ENCODE results near the gene RELCH.

The RELCH gene

DNA sequence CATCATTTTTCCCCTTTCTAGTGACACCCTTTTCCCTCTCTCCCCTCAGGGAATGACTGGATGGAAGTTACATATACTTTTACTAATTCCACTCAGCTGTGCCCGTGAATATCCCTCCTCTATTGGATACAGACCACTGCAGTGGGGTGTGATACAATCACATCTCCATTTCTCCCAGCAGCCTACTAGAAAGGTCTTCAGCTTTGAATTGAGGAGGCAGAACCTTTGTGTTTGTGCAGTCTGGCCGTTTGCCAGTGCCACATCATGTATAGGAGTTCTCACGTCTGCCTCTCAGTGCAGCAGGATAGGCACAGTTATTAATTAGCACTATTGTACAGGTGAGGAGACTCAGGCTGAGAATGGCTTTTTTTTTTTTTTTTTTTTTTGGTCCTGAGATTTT is 154.4 kb downstream of the RELCH start:
- DNase-seq: no peak

DNA sequence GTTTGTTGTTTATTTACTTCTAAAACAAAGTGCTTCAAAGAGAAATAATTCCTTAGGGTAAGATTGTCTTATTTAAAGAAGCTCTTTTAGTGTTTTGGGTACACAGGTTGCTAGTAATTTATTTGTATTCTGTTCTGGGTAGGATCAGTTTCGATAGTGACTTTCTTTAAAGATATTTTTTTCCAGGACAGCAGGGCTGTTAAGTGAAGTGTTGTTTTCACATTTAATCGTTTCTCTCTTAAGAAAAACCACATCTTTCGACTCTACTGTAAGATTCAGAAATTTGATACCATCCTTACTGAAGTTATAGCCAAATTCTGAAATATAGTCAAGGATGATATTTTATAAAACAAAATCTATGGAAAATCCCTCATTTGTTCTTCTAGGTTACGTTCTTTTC is 155.8 kb downstream of the RELCH start:
- no peak for DNase-seq

DNA sequence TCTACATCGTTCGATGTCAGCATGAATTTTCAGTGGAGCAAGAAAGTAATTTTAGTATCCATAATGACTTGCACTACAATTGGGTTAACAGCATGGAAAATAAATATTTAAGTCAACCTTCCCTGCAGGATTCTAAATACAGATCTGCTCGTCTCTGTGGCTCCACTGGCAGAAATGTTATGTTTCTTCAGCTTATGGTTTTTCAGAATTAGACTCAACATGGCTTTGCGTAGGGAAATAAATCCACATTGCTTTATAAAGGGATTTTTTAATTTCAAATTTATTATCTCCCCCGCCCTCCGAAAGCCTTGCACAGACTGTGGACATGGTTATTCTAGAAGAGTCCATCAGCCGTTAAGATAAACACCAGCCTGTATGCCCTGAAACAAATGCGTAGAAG is 156.3 kb downstream of the RELCH start:
- no peak for DNase-seq

DNA sequence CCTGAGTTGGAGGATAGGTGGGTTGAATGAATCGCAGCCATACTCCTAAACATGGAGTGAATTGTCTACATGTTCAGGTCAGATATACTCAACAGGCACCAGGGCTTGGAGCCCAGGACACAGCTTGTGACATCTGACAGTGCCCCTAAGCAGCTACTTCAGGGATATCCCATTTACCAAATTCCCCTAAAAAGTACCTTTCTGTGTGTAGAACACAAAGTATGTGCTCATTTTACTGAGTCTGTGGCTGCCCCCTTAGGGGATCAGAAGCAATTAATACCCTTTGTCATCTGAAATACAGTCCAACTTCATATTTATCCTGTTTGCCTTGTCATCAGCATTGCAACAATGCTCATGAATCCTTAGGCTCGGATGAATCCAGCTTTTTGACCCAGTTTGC is 158.9 kb downstream of the RELCH start:
- DNase-seq: no peak

GRCh38 chr18:62346333-62347088 is 159.5 kb downstream of the RELCH start:
- DNase-seq: no peak

- no peak for DNase-seq
These were observed 160.0 kb downstream of the RELCH start for GRCh38 chr18:62347089-62347506.

GRCh38 chr18:62348474-62348873 is 161.4 kb downstream of the RELCH start:
- DNase-seq: no peak

DNA sequence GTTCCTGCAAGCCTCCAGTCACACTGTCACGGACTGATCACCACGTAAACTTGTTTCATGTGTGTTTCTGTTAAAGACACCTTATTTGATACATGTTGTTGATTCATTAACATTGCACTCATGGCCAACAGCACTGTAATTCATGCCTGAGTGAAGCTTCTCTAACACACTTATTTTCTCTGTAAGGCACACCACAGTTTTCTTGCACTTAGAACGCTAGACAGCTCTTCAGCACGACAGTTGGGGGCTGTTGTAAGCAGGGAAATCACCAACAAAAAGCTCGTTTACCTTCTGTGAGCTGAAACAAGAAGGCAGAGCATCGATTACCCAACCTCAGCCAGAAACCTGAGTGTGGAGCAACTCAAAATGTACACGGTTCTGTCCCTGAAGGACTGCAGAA is 166.1 kb downstream of the RELCH start:
- no peak for DNase-seq

- DNase-seq: no peak
These were observed 167.1 kb downstream of the RELCH start for GRCh38 chr18:62354151-62354550.

DNA sequence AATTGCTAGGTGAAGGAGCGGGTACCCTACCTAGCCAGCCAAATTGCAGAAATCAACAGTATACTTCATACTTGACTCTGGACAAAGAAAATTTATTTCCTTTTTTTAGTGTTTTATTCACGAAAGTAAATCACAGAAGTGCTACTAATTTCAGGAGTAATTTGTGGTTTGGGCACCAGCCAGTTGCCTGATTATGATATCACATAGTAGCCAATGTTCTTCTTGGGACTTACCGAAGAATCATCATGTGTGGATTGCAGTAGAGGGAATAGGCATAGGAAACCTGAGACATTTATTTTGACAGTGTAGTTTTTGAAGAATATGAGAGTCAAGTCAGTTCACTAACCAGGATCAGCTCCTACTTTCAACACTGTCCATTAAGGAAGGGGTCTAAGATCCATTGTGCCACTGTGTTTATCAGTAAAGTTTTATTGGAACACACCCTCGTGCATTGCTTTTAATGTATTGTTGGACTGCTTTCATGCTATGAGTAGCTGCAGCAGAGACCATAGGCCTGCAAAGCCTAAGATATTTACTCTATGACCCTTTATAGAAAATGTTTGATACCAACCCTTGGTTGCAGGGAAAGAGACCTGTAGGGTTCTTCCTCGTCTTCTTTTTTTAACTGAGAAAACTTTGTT is 170.1 kb downstream of the RELCH start:
- no peak for DNase-seq

Measured in DMS 273 treated with DMSO at 0.1 percent for 48 hours (cell line).